ENCODE results near the gene NDUFA13.

NDUFA13 gene

GRCh38 chr19:19544954-19545591 lies 29.0 kb downstream of the NDUFA13 start:
- no peak for DNase-seq (ENCODE audit: low read depth in 2 of 3, low spot score in 1 of 3)

- no peak for DNase-seq (ENCODE audit: low read depth in 2 of 3, low spot score in 1 of 3)
These were observed 29.7 kb downstream of the NDUFA13 start for GRCh38 chr19:19545707-19546106.

GRCh38 chr19:19546751-19547162 lies 30.7 kb downstream of the NDUFA13 start:
- DNase-seq (ENCODE audit: low read depth in 2 of 3, low spot score in 1 of 3), result no peak

GRCh38 chr19:19547674-19548336 lies 31.8 kb downstream of the NDUFA13 start:
- DNase-seq (ENCODE audit: low read depth in 2 of 3, low spot score in 1 of 3), result no peak

DNA sequence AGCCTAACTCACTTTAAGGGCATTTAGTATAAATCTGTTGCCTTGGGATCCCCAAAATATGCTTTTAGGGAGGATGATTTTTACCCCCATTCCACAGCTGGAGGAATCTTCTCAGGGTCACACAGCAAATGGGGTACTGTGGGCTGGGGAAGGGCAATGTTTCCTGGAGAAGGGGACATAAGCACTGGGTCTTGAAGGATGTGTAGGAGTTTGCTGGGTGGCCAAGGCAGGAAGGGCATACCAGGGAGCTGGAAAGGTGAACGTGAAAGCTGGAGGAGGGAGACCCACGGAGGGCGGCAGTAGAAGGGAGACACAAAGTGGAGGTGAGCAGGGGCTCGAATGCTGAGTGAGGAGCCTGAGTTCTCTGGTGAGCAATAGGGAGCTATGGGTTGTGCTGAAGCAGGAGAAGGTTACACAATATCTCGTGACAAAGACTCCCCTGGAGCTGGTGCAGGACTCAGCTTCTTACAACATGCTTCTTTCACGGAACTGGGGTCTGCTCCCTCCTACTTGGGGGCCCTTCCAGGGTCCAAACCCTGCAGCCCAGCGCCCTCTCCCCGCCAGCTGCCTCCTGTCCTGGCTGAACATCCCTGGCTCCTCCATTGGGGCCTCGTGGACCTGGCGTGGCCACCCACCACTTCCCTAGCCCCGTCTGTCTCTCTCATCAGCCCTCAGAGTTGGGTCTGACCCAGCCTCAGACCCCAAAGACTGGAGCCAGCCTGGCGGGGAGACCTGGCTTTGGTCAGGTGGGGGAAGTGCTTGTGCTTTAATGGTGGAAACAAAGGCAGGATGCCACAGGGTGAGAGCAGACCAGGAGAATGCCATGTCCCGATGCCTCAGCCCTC lies 33.1 kb downstream of the NDUFA13 start:
- no peak for DNase-seq (ENCODE audit: low read depth in 2 of 3, low spot score in 1 of 3)

DNA sequence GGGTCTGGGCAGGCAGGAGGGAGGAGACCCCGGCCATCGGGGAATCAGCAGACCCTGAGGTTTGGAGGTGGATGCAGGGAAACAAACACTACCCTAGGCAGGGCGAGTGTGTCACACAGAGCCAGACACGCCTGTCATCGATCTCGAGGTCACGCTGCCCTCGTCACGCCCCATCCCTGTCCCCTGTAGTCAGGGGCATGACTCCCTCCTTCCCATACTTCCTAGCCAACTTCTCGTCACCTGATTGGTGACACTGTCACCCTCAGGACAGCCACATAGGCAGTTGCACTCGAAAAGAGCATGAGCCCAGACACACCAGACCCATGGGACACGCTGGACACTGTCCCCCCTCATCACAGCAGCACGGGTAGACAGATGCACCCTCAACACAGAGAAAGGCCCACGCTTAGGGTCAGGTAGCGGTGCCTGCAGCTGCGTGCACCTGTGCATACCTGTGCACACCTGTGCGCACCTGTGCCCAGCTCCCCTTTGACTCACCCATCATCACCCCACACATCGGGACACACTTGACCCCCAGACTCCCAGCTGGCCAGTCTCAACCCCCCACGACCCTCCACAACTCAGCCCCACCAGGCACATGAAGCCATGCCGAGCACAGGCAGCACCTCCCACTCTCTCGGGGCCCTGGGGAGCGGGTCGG lies 33.9 kb downstream of the NDUFA13 start:
- no peak for DNase-seq (ENCODE audit: low read depth in 2 of 3, low spot score in 1 of 3)

DNA sequence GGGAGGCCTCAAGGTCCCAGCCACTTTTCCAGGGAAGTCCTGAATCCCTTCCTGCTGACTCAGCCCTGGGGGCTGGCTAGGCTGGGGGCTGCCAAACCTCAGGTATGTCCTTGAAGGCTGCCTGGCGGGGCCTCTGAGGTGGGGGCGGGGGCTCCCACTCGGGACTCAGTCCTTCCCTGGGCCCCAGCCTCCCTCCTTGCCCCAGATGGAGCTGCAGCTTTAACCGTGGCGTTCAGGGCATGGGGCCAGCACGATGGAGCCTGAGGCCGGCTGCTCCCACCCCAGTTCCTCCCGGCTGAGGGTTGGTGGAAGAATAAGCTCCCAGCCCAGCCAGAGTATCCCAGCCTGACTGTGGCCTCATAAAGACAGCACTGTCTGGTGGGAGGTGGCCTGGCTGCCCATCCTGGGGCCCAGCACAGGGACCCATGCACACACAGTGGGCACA lies 34.5 kb downstream of the NDUFA13 start:
- DNase-seq (ENCODE audit: low read depth in 2 of 3, low spot score in 1 of 3), result no peak

GRCh38 chr19:19550972-19551852 lies 35.2 kb downstream of the NDUFA13 start:
- no peak for DNase-seq (ENCODE audit: low read depth in 2 of 3, low spot score in 1 of 3)

DNA sequence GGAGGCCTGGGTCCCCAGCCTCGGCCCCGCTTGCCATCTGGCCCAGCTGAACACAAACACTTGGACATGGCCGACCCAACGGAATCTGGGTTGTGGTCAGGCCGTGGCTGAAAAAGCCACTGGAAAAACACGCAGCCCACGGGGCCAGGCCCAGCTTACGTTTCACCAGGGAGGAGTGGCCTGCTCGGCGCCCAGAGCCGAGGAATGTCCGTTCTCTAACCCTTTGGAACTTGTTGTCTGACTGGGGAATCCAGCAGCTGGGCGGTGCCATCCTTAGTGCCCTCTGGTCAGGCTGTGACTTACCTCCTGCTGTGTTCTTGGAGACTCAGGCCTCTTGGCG lies 35.8 kb downstream of the NDUFA13 start:
- no peak for DNase-seq (ENCODE audit: low read depth in 2 of 3, low spot score in 1 of 3)

- no peak for DNase-seq (ENCODE audit: low read depth in 2 of 3, low spot score in 1 of 3)
These were observed 36.8 kb downstream of the NDUFA13 start for GRCh38 chr19:19552798-19553197.

DNA sequence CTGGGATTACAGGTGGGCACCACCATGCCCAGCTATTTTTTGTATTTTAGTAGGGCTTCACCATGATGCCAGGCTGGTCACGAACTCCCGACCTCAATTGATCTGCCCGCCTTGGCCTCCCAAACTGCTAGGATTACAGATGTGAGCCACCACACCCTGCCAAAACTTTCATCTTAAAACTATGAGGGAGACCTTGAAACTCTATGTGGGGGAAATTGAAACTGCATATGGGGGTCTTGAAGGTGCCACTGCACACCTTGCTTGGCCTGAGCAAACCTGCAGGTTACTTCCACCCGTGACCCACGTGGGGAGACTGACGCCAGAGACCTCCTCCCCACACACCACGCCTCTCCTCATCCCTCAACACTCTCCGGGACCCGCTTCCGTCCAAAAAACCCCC lies 37.6 kb downstream of the NDUFA13 start:
- DNase-seq (ENCODE audit: low read depth in 2 of 3, low spot score in 1 of 3), result no peak

DNA sequence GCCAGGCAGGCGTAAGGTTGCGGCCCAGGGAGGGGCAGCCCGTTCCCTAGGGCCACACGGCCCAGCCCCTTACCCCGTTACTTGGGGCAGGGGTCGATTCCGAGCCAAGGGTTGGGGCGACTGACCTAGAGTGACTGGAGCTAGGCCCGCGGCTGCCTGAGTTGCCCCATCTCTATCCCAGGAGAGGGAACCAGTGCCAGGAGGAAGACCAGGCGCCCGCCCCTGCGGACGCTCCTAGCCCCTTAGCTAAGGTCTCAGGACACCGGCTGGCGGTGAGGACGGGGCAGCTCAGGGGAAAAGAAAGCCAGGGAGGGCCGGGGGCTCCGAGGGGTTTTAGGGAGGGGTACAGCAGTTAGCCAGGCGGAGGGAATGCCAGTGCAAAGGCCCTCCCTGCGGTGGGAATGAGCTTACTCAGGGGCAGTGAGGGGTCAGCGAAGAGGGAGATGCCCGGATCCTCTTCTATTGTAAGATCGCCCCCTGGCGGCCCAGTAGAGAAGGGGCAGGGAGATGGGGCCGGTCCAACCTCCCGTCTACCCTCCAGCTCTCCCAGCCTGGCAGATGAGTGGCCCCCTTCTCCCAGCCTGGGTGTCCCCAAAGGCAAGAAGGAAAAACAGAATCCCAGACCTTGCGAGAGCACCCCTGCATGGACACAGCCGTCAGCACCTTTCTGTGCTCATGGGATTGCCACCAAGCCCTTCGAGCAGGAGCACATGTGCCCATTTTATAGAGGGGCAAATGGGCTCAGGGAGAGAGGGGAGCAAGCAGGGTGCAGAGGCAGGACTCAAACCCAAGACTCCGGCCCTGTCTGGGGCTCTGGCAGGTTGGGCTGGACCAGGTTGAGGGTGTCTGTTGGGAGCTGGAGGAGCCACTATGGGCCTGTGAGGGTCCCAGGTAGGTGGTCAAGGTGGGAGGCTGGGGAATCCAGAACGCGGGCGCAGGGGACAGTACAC lies 38.3 kb downstream of the NDUFA13 start:
- DNase-seq (ENCODE audit: low read depth in 2 of 3, low spot score in 1 of 3), result peak; percentile 36 to 69 (median 54)

- DNase-seq (ENCODE audit: low read depth in 2 of 3, low spot score in 1 of 3), result no peak
These were observed 42.0 kb downstream of the NDUFA13 start for GRCh38 chr19:19558055-19558454.

DNA sequence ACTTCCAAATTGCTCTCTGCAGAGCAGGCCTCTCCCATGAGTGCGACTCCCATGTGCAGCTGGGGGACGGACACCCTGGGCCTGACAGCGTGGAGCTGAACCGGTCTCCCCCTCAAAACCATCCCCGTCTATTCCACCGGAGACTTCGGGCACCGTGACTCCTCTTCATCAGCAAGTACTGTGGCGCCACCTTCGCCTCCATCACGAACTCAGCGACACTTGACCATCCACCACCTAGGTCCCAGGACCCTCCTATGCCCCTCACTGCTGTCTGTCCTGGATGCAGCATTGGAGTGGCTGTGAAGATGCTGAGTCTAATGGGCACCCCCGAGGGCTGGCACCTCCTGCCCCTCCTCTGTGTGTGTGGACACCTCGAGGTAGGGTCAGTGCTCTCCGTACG lies 42.6 kb downstream of the NDUFA13 start:
- no peak for DNase-seq (ENCODE audit: low read depth in 2 of 3, low spot score in 1 of 3)

GRCh38 chr19:19559931-19560330 lies 43.9 kb downstream of the NDUFA13 start:
- no peak for DNase-seq (ENCODE audit: low read depth in 2 of 3, low spot score in 1 of 3)

- no peak for DNase-seq (ENCODE audit: low read depth in 2 of 3, low spot score in 1 of 3)
These were observed 46.1 kb downstream of the NDUFA13 start for GRCh38 chr19:19561946-19562664.

GRCh38 chr19:19562665-19563347 lies 46.8 kb downstream of the NDUFA13 start:
- no peak for DNase-seq (ENCODE audit: low read depth in 2 of 3, low spot score in 1 of 3)

DNA sequence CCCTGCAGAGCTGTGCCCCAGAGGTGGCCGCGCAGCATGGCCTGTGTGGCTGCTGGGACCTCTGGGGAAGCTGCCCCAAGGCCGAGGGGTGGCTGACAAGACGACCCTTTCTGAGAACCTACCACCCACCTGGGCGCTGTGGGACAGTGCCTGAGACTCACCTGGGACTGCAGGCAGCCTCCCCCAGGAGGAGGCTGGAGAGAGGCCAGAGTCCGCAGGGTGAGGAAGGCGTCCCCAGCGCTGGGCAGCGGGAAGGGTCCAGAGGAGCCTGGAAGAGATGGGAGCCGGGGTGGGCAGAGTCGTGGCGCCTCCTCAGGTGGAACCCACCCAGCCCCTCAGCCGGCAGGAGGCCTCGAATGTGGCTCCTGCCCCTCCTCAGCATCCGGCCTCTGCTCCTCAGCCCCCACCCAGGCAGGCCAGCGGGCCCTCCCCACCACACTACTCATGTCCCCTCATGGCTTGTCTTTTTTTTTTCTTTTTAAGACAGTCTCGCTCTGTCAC lies 47.4 kb downstream of the NDUFA13 start:
- DNase-seq (ENCODE audit: low read depth in 2 of 3, low spot score in 1 of 3), result no peak

All from stimulated activated CD4-positive, alpha-beta T cell treated with anti-CD3 and anti-CD28 coated beads, Interleukin-12 subunit alpha, Interleukin-12 subunit beta, amount 100 ng/mL, for 48 hours (primary cell).